ENCODE data around the gene ARHGAP20. TPM values are rescaled to one million over a fixed set of nuclear protein-coding genes. Genes with fewer than 3 reads are reported as not detected.

Gene ARHGAP20
- total RNA-seq, 1 donor from 2014 or later: 0.11 TPM

- TF ChIP-seq CTCF (IDR thresholded peaks at IDR 0.05): no peak
- H3K4me1 Mint-ChIP-seq: peaks cover 12% of the 10 kb centered on the region
- POLR2A ChIA-PET: no interaction called here
- H3K36me3 Mint-ChIP-seq (ENCODE audit: low read depth): no peaks in the 10 kb centered on the region
- no peak for ATAC-seq (ENCODE audit: low read depth)
- DNase-seq: no peak
- CTCF ChIA-PET: no interaction called here
- intact Hi-C loops (cut with micrococcal nuclease): no loop called here
- no peak overlapping the region for H3K27ac Mint-ChIP-seq
- H3K4me3 Mint-ChIP-seq: no peak overlapping the region
- H3K9me3 Mint-ChIP-seq: peaks cover 10% of the 10 kb centered on the region
- H3K27me3 Mint-ChIP-seq: no peaks in the 10 kb centered on the region
These were observed 185.1 kb downstream of the ARHGAP20 start for GRCh38 chr11:110527146-110527545.

Measured in activated B cell treated with CpG ODN at 0.5 μM for 24 hours (primary cell).